Limb (tissue), 2 donors: ENCODE data around the gene ERC2.

Experiments
- DNase-seq, 2 donors: peaks; one replicate each; pipeline ENCODE4 v3.0.0-alpha.2; 2016; ENCODE audit errors: extremely low spot score in 2 of 2

ERC2 gene

GRCh38 chr3:55598224-55598623 is 870.0 kb downstream of the ERC2 start:
- no peak for DNase-seq

DNA sequence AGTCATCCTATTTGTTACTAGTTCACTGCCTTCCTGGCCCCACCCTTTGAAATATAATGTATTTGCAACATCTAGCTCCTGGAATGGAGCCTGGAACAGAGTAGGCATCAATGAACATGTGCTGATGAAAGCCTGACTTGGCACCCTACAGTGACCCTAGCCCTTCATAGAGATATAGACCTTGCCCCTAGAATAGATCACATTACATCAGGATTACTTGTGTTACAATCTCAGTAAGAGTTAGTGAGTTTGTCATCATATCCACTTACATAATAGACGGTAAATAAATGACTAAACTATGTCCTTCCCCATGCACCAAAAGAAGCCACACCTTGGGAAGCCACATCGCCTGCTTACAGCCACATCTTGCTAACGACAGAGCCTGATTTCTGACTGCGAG is 870.6 kb downstream of the ERC2 start:
- DNase-seq: no peak

- DNase-seq: no peak
Measured at GRCh38 chr3:55596212-55596611, 872.1 kb downstream of the ERC2 start.

GRCh38 chr3:55595420-55595819 is 872.8 kb downstream of the ERC2 start:
- DNase-seq: no peak

GRCh38 chr3:55592572-55592971 is 875.7 kb downstream of the ERC2 start:
- DNase-seq: no peak

DNA sequence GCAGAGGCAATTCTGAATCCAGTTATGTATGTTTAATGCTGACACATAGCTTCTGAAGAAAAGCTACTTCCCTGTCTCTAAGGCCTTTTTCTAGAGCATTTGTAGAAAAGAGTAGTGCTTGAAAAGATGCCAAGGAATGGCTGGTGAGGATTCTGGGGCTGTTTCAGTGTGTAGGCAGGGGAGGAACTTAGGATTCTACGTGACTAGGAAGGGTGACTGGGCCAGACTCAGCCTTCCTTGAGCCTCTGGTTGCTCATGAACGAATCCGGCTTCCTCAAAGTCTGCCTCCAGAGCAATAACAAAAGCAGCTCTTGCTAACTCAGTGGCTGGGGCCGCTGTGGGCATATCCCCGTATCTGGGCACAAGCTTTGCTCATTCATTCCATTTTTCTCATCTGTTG is 876.4 kb downstream of the ERC2 start:
- no peak for DNase-seq

DNA sequence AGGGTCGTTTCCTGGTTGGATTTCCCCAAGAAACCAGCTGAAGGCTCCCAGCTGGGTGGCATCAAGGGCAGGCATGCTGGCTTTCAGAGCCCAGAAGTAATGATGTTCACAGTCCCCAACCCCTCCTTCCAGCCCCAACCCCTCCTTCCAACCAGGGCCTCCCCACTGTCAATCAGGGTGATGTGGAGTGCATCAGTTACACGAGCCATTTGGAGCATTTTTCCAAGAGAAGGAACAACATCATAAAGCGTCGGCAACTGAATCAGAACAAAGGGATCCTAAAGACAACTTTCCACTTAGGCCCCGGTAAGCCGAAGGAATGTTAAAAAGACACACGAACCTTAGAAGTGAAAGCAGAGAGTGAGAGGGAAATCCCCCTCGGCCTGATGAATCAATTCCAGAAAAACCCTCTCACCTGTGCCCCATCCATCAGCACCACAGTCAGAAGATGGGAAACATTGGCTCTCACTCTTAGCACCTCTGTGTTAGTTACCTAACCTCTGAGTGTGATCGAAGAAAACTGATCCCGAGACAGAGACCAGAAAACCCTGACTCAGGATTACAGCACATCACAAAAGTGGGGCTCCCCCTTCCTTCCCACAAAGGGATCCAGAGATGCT is 880.0 kb downstream of the ERC2 start:
- DNase-seq: no peak

DNA sequence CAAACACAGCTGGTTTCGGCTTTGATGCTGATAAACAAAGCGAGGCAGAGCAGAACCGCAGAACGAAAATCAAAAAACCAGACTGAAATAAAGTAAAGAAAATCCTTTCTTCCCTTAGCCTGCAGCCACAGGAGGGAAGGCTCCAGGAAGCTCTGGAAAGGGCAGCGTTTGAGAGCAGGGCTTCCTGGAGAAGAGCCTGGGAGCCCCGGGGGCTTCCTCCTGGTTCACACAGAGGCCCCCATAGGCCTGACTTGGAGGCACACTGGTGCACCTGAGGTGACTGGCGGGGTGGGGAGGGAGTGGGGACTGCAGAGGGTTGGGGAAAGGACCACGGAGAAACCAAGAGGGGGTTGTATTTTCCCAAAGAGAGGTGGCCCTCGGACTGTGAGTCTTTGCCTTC is 882.4 kb downstream of the ERC2 start:
- no peak for DNase-seq

GRCh38 chr3:55584716-55585368 is 883.4 kb downstream of the ERC2 start:
- DNase-seq: no peak

DNA sequence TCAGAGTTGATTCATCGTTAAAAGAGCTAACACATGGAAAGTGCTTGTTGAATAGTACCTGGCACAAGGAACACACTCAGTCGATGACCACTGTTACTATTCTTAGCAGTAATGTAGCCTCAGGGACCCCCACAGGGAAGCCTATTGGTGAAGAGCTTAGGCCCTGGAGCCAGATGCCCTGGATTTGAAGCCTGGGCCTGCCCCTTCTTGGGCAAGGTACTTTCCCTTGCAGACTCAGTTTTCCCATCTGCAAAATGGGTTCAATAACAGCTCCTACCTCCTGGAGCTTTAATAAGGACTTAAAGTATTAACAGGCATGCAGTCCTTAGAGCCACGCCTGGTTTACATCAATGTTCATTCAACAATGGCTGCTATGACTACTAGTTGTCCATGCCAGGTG is 884.2 kb downstream of the ERC2 start:
- DNase-seq: no peak

DNA sequence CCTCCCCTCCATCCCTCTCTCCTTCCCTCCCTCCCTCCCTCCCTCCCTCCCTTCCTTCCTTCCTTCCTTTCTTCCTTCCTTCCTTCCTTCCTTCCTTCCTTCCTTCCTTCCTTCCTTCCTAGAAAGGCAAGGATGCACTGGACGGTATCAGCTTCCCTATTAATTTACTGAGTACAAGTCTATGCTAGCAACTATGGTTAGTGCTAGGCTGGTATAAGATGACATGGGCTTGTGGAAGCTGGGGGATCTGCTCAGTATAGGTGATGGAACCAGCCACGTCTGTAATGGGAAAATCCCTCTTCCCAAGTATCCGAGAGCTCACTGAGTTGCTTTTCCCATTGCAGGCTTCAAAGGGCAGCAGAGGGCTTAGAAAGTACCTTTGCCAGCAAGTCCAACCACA is 884.8 kb downstream of the ERC2 start:
- no peak for DNase-seq

DNA sequence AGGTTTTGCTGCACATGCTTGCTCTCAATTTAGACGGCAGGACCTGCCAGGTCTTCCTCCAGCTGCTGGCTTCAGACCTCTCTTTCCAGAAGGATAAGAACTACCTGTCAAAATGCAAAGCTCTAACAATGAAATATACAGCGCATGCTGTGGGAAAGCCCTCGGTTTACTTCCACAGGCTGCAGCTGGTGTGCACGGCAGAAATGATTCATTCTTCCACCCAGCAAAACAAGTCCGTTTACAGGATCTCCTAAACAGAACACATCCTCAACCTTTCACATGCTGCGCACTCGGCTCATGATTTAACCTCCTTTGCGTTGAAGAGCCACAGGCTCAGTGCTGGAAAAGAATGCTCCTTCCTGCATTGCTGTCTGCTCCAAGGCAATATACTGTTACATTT is 888.8 kb downstream of the ERC2 start:
- DNase-seq: peak; percentile 33 to 45

GRCh38 chr3:55576621-55577388 is 891.5 kb downstream of the ERC2 start:
- no peak for DNase-seq

- no peak for DNase-seq
Measured at GRCh38 chr3:55574671-55575070, 893.6 kb downstream of the ERC2 start.

DNA sequence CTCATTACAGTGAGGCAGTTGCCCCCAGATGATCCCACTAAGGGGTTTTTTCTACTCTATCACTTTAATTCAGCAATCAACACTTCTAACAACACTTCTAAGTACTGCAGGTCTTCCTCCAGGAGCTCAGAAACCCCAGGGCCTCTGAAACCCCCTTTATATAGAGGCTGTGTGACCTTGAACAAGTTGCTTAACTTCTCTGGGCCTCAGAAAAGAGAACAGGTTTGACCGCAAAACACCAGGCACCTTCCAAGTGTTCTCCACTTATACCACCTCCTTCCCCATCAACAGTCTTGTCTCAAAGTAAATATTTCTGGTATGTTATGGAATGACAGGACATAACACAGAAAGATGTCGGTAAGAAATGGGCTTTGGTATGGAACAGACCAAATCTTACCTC is 895.5 kb downstream of the ERC2 start:
- DNase-seq: no peak

DNA sequence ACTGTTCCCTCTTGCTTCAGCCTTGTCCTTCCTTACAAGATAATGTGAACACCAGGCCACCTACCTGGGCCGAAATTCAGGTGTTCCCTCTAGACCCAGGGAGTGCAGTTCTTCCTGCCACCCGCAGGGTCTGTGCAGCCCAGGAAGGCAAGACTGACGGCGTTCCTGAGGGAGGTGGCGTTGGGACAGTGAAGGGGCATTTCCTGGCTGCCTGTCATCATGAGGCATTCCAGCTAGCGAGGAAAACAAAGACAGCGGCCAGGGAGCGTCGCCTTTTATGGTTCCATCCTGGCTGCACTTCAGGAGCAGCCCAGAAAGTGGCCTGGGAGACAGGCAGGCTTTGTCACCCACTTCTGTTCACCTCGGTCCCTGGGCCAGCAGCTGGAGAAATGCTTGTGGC is 896.4 kb downstream of the ERC2 start:
- no peak for DNase-seq

DNA sequence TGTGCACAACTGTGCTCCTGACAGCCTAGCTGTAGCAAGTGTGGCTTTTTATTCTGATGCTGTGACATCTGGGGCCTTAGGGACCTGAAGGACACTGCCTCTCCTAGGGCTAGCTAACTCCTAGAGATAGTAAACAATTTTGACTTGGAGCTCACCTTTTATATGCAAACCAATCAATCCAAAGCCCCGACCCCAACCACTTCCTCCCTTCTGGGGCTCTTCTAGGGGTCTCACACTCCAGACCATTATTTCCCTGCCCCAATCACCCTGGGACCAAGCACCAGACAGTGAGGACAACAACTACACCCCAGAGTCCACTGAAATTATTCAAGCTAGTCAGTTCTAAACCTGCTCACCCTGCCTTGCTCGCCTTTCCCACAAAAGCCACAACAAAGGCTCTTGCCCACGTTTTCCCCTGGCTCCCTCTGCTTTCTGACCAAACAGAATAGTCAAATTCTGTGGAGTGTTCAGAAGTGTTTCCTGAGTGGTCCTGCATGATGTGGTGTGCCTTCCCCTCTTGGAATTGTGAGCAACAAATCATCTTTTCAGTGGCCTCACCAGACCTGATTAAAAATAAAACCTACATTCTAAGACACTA is 897.0 kb downstream of the ERC2 start:
- no peak for DNase-seq

- no peak for DNase-seq
Measured at GRCh38 chr3:55570271-55570711, 898.0 kb downstream of the ERC2 start.

DNA sequence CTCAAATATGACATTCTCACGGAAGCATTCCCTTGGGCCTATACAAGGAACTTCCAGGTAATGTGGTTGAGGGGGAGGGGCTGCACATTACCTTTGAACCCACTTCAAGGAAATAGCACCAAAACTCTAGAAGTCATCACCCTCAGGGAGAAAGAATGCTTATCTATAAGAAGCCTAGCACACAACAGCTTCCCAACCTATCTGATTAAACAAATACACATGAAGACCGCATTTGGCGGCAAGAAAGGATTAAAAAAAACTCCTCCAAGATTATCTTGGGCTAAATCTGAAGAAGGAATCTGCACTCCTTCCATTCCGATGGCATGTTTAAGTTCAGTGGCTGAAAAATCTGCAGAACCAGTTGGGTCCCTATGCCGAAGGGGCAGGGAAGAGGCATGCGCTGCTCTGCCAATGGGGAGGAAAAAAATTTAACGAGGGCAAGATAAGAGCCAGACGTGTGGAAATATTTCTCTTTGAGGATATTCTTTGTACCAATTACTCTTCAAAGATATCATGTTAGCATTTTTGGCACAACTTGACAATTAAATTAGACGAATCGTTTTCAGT is 899.2 kb downstream of the ERC2 start:
- DNase-seq: no peak

- no peak for DNase-seq
Measured at GRCh38 chr3:55567615-55568014, 900.7 kb downstream of the ERC2 start.

DNA sequence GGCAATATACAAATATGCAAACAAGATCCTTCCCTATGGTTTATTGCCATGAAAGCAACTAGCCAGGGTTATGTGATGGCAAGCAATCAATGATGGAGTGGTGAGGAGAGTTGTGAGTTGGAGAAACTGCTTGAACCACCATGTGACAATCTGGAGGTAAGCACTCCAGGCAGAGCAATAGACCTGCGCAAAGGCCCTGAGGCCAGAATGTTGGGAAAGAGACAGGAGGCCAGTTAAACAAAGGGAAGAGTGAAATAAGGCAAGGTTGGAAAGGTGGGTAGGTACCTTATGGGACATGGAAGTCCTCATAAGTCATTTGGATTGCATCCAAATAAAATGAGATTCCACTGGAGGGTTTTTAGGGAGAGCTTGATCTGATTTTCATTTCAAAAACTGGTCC is 901.1 kb downstream of the ERC2 start:
- DNase-seq: no peak

DNA sequence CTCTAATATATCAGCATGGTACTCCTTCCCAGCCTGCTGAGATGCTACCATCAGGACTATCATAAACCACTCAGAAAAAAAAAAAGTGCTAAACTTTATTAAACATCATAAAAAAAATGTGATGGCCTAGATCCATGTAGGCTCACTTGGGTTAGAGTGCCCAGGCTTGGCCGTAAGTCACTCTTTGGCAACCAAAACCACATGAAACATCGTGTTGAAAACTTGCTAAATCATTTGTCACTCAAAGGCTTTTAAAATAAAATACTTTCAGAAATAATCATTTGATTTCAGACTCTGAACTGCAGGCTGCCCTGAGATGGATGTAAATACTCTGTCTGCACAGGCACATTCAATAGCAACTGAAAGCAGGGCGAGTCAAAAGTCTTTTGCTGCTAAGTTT is 902.7 kb downstream of the ERC2 start:
- no peak for DNase-seq
